ENCODE results near the gene JAG1.

DNA sequence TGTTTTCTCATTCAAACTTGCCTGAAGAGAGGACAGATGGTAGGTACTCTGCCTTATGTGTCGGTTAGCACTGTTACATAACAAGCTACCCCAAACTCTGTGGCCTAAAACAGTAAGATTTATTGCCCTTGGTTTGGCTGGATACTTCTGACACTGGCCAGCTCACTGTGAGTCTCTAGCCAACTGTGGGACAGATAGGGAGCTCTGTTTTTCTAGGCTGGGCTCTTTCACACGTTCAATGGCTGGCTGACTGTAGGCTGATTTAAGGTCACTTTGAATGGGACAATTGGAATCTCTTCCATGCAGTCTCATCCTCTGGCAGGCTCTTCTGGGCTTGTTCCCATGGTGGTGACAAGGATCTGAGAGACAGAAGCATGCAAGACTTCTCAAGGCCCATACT lies 39.4 kb upstream of the JAG1 start:
- no peak for TF ChIP-seq HMGN3 (IDR thresholded peaks at IDR 0.05; ENCODE audit: borderline replicate concordance, extremely low read depth, insufficient read length, low read depth, low read length)
- no peak for TF ChIP-seq ZNF561 (CRISPR knock-in tag; conservative IDR thresholded peaks at IDR 0.05)
- no peak for TF ChIP-seq EP300 (IDR thresholded peaks at IDR 0.05; ENCODE audit: low read length)
- no peak for TF ChIP-seq CBX5 (IDR thresholded peaks at IDR 0.05; ENCODE audit: borderline replicate concordance, low read depth)
- no peak for TF ChIP-seq THRA (IDR thresholded peaks at IDR 0.05)
- TF ChIP-seq NFIC (IDR thresholded peaks at IDR 0.05), result no peak
- TF ChIP-seq CREB3L1 (IDR thresholded peaks at IDR 0.05; ENCODE audit: borderline replicate concordance, low read depth), result no peak
- no peak for TF ChIP-seq BRCA1 (IDR thresholded peaks at IDR 0.05)
- no peak for TF ChIP-seq BRCA1 (CRISPR knock-in tag; IDR thresholded peaks at IDR 0.05)
- no peak for TF ChIP-seq SMARCB1 (IDR thresholded peaks at IDR 0.05; ENCODE audit: insufficient read length, low read depth)
- no peak for TF ChIP-seq WHSC1 (IDR thresholded peaks at IDR 0.05; ENCODE audit: low read length)
- TF ChIP-seq ZNF282 (CRISPR knock-in tag; IDR thresholded peaks at IDR 0.05), result no peak
- TF ChIP-seq, protein P1, sequence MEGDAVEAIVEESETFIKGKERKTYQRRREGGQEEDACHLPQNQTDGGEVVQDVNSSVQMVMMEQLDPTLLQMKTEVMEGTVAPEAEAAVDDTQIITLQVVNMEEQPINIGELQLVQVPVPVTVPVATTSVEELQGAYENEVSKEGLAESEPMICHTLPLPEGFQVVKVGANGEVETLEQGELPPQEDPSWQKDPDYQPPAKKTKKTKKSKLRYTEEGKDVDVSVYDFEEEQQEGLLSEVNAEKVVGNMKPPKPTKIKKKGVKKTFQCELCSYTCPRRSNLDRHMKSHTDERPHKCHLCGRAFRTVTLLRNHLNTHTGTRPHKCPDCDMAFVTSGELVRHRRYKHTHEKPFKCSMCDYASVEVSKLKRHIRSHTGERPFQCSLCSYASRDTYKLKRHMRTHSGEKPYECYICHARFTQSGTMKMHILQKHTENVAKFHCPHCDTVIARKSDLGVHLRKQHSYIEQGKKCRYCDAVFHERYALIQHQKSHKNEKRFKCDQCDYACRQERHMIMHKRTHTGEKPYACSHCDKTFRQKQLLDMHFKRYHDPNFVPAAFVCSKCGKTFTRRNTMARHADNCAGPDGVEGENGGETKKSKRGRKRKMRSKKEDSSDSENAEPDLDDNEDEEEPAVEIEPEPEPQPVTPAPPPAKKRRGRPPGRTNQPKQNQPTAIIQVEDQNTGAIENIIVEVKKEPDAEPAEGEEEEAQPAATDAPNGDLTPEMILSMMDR (IDR thresholded peaks at IDR 0.05 in 2 of 3, conservative IDR thresholded peaks at IDR 0.05 in 1 of 3; ENCODE audit: insufficient read depth in 2 of 3, low read depth in 1 of 3, low read length in 3 of 3), result no peak
- TF ChIP-seq, protein P2, sequence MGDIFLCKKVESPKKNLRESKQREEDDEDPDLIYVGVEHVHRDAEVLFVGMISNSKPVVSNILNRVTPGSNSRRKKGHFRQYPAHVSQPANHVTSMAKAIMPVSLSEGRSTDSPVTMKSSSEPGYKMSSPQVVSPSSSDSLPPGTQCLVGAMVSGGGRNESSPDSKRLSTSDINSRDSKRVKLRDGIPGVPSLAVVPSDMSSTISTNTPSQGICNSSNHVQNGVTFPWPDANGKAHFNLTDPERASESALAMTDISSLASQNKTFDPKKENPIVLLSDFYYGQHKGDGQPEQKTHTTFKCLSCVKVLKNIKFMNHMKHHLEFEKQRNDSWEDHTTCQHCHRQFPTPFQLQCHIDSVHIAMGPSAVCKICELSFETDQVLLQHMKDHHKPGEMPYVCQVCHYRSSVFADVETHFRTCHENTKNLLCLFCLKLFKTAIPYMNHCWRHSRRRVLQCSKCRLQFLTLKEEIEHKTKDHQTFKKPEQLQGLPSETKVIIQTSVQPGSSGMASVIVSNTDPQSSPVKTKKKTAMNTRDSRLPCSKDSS (IDR thresholded peaks at IDR 0.05; ENCODE audit: low read depth, partially characterized antibody), result no peak
- TF ChIP-seq TCF7L2 (IDR thresholded peaks at IDR 0.05; ENCODE audit: low read depth, low read length), result no peak

All from K562 (cell line).